ENCODE measurements around the gene ARL6IP4. TPM values are rescaled to one million over a fixed set of nuclear protein-coding genes. Genes with fewer than 3 reads are reported as not detected.

Gene ARL6IP4
- total RNA-seq, 1 experiment from 2014 or later: 171 TPM

DNA sequence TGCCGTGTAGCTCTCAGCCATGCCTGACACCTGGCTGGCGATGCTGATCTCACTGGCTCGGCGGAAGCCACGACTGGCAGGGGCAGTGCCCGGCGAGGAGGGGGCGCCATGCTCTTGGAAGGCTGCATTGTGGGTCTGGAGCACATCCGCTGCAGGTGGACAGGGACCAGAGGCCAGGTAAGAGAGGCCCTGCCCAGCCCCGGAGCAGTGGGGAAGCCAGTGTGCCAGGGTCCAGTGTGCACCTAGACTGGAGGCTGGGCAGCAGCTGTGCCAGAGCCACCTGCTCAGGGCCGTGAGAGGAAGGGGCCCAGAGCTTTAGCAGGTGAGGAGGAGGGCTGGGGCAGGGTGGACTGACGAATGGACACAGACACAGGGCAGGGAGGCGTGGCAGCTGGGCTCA, 10.1 kb downstream of the ARL6IP4 start:
- intact Hi-C loops (cut with micrococcal nuclease; ENCODE audit: unreplicated experiment): no loop called here
- CTCF ChIA-PET: no interaction called here
- H3K36me3 Mint-ChIP-seq (ENCODE audit: insufficient read depth, unreplicated experiment): no peaks in the 10 kb centered on the region
- no peak for TF ChIP-seq CTCF (IDR thresholded peaks at IDR 0.05; ENCODE audit: unreplicated experiment)
- no peaks in the 10 kb centered on the region for H3K9me3 Mint-ChIP-seq (ENCODE audit: low read depth, unreplicated experiment)
- no peaks in the 10 kb centered on the region for H3K4me1 Mint-ChIP-seq (ENCODE audit: low read depth, unreplicated experiment)
- DNase-seq: no peak
- no TSS peak for BruUV-seq (replicated peaks)
- H3K27me3 Mint-ChIP-seq (ENCODE audit: unreplicated experiment): no peaks in the 10 kb centered on the region
- H3K4me3 Mint-ChIP-seq (ENCODE audit: low read depth, unreplicated experiment): no peak overlapping the region
- no peak overlapping the region for H3K27ac Mint-ChIP-seq (ENCODE audit: unreplicated experiment)

- Mint-ChIP-seq H3K4me1 (ENCODE audit: low read depth, unreplicated experiment) (no peaks in the 10 kb centered on the region), H3K36me3 (ENCODE audit: insufficient read depth, unreplicated experiment) (no peaks in the 10 kb centered on the region), H3K27me3 (ENCODE audit: unreplicated experiment) (no peaks in the 10 kb centered on the region), H3K27ac (ENCODE audit: unreplicated experiment) (no peak overlapping the region), H3K9me3 (ENCODE audit: low read depth, unreplicated experiment) (no peaks in the 10 kb centered on the region), H3K4me3 (ENCODE audit: low read depth, unreplicated experiment) (no peak overlapping the region)
- TF ChIP-seq CTCF (IDR thresholded peaks at IDR 0.05; ENCODE audit: unreplicated experiment): no peak
- DNase-seq: no peak
- intact Hi-C loops (cut with micrococcal nuclease; ENCODE audit: unreplicated experiment): no loop called here
- CTCF ChIA-PET: no interaction called here
- no TSS peak for BruUV-seq (replicated peaks)
Measured at GRCh38 chr12:122990961-122991622, 10.6 kb downstream of the ARL6IP4 start.

DNA sequence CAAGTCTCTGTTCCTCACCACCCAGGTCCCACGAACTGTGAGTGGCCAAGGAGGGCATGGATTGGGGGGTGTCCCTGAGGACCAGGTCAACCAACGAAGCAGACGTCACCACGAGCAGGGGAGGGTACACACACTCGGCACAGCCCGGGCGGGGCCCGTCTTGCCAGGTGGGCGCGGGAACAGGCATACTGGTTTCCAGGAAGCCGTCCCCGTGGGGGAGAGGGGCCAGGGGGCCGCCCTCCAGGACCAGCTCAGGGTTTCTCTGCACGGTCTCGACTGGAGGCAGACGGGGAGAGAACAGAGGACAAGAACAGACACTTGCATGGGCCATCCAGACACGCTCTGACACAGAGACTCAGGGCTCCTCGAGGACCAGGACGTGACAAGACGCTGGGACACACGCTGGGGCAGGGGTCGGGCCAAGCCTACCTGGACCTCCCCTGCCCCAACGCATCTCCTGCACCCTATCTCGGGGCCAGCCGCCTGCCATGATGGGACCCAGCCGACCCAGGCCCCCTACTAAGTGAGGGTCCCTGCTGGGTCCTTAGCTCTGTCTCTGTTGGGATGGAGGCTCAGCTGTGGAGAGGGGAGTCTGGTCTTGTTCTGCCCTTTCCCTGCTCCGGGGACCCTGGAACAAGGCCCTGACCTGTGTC, 11.3 kb downstream of the ARL6IP4 start:
- no peak for TF ChIP-seq CTCF (IDR thresholded peaks at IDR 0.05; ENCODE audit: unreplicated experiment)
- intact Hi-C loops (cut with micrococcal nuclease; ENCODE audit: unreplicated experiment): no loop called here
- DNase-seq: no peak
- Mint-ChIP-seq H3K4me3 (ENCODE audit: low read depth, unreplicated experiment) (no peak overlapping the region), H3K4me1 (ENCODE audit: low read depth, unreplicated experiment) (no peaks in the 10 kb centered on the region), H3K27ac (ENCODE audit: unreplicated experiment) (no peak overlapping the region), H3K9me3 (ENCODE audit: low read depth, unreplicated experiment) (no peaks in the 10 kb centered on the region), H3K27me3 (ENCODE audit: unreplicated experiment) (no peaks in the 10 kb centered on the region), H3K36me3 (ENCODE audit: insufficient read depth, unreplicated experiment) (no peaks in the 10 kb centered on the region)
- CTCF ChIA-PET: no interaction called here
- BruUV-seq (replicated peaks): no TSS peak

DNA sequence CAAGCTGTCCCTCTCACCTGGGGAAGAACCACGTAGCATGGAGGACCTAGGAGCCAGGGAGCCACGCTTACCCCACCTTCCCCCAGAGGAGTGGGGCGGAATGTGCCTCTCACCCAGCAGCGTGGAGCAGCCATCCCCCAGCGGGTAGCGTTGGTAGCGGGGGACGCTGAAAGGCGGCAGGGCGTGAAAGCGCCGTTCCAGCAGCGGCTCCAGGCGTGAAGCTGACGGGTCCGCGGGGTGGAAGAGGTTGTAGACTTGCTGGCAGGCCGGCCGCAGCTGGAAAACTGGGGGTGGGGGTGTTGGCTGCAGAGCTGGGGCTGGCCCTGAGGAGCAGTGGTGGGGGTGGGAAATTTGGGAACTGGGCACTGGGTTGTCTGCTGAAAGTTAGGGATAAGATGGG, 11.9 kb downstream of the ARL6IP4 start:
- H3K9me3 Mint-ChIP-seq (ENCODE audit: low read depth, unreplicated experiment): no peaks in the 10 kb centered on the region
- intact Hi-C loops (cut with micrococcal nuclease; ENCODE audit: unreplicated experiment): no loop called here
- no peaks in the 10 kb centered on the region for H3K36me3 Mint-ChIP-seq (ENCODE audit: insufficient read depth, unreplicated experiment)
- TF ChIP-seq CTCF (IDR thresholded peaks at IDR 0.05; ENCODE audit: unreplicated experiment): no peak
- no peak overlapping the region for H3K27ac Mint-ChIP-seq (ENCODE audit: unreplicated experiment)
- no peak overlapping the region for H3K4me3 Mint-ChIP-seq (ENCODE audit: low read depth, unreplicated experiment)
- H3K4me1 Mint-ChIP-seq (ENCODE audit: low read depth, unreplicated experiment): no peaks in the 10 kb centered on the region
- CTCF ChIA-PET: no interaction called here
- BruUV-seq (replicated peaks): no TSS peak
- no peaks in the 10 kb centered on the region for H3K27me3 Mint-ChIP-seq (ENCODE audit: unreplicated experiment)
- no peak for DNase-seq
